Ectodermal cell (in vitro differentiated cells): ENCODE results near the gene NR6A1.

Experiments
- H3K27ac ChIP-seq: 2 replicates; pipeline ENCODE4 v1.7.0; 2013; ENCODE audit warnings: mild to moderate bottlenecking, low read depth, low read length; ENCODE audit not compliant: insufficient read depth, poor library complexity, severe bottlenecking
- H3K27me3 ChIP-seq: 2 replicates; pipeline ENCODE4 v1.7.0; 2013; ENCODE audit warnings: mild to moderate bottlenecking, low read length; ENCODE audit not compliant: insufficient read depth, control insufficient read depth, poor library complexity, severe bottlenecking
- H3K36me3 ChIP-seq: one replicate; pipeline ENCODE4 v1.7.0; 2013; ENCODE audit warnings: low read length; ENCODE audit not compliant: control insufficient read depth, insufficient read depth
- H3K4me1 ChIP-seq: one replicate; pipeline ENCODE4 v1.7.0; 2013; ENCODE audit warnings: low read length; ENCODE audit not compliant: control insufficient read depth, insufficient read depth
- H3K4me3 ChIP-seq: 2 replicates; pipeline ENCODE4 v1.7.0; 2013; ENCODE audit warnings: low read depth, low read length, control low read depth; ENCODE audit not compliant: insufficient read depth
- H3K9me3 ChIP-seq: 2 replicates; pipeline ENCODE4 v1.7.0; 2013; ENCODE audit warnings: mild to moderate bottlenecking, low read length, moderate library complexity; ENCODE audit not compliant: control insufficient read depth
- WGBS, 2 experiments: methylation state at CpG; one replicate each; pipeline ENCODE4 v1.1.7; 2013; ENCODE audit warnings: missing lambda C conversion rate in 2 of 2; 5-methylcytosine and 5-hydroxymethylcytosine counted together

NR6A1 gene

DNA sequence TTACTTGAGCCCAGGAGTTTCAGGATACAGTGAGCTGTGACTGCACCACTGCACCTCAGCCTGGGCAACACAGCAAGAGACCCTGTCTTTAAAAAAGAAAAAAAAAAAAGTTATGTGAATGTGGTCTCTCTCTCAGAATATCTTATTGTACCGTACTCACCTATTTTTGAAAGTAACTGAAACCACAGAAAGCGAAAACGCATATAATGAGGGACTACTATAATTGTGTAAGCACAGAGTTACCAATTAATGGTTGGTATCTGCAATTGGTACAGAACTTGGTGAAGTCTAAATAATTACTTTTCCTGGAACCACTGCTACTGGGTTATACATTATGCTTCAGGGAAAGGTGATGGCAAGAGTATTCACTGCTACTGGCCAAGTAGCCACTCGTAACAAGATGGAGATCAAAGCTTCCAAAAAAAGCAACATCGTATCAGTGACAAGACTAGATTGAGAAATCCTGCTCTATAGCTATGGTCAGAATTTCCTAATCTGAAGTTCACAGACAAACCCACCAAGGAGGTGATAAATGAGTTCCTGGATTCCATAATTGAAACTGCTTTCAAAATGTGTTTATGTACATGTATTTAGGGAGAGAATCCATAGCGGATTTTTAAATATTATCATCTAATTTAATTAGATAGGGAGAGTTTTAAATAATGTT is 82.7 kb downstream of the NR6A1 start:
- H3K36me3 ChIP-seq: peaks cover 5% of the 10 kb centered on the region
- H3K9me3 ChIP-seq: no peaks in the 10 kb centered on the region
- WGBS, 2 experiments: 97% methylated on average over 4 to 5 of the region's 6 CpGs
- H3K27ac ChIP-seq: no peak overlapping the region
- no peaks in the 10 kb centered on the region for H3K27me3 ChIP-seq
- H3K4me1 ChIP-seq: no peaks in the 10 kb centered on the region
- H3K4me3 ChIP-seq: no peak overlapping the region

DNA sequence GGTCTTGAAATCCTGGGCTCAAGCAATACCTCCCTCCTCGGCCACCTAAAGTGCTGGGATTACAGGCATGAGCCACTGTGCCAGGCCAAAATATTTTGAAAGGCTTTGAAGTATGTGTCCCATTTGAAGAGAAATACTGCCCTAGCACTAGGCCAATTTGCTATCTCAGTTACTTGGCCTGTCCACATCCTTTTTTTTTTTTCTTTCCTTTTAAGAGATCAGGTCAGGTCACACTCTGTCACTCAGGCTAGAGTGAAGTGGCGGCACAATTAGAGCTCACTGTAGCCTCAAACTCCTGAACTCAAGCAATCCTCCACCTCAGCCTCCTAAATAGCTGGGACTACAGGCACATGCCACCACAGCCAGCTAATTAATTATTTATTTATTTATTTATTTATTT is 84.2 kb downstream of the NR6A1 start:
- no peaks in the 10 kb centered on the region for H3K27me3 ChIP-seq
- no peaks in the 10 kb centered on the region for H3K9me3 ChIP-seq
- H3K4me3 ChIP-seq: no peak overlapping the region
- H3K4me1 ChIP-seq: no peaks in the 10 kb centered on the region
- H3K27ac ChIP-seq: no peak overlapping the region
- peaks cover 5% of the 10 kb centered on the region for H3K36me3 ChIP-seq
- 81 to 89% methylated on average over 2 of the region's 2 CpGs for WGBS, 2 experiments

DNA sequence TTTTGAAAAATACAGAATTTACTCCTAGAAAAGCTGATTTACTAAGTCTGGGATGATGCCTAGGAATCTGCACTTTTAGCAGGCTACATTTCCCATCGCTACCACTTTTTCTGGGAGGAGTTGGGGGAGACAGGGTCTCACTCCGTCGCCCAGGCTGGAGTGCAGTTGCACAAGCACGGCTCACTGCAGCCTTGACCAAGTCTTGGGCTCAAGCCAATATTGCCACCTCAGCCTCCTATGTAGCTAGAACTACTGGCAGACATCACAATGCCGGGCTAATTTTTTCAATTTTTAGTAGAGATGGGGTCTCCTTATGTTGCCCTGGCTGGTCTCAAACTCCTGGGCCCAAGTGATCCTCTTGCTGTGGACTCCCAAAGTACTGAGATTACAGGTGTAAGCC is 85.9 kb downstream of the NR6A1 start:
- Histone ChIP-seq H3K4me1 (no peaks in the 10 kb centered on the region), H3K4me3 (no peak overlapping the region), H3K9me3 (no peaks in the 10 kb centered on the region), H3K36me3 (peaks cover 5% of the 10 kb centered on the region), H3K27ac (no peak overlapping the region), H3K27me3 (no peaks in the 10 kb centered on the region)
- 88 to 89% methylated on average over 5 of the region's 5 CpGs for WGBS, 2 experiments

- 94 to 100% methylated on average over 1 of the region's 1 CpG for WGBS, 2 experiments
- no peak overlapping the region for H3K4me3 ChIP-seq
- peaks cover 5% of the 10 kb centered on the region for H3K36me3 ChIP-seq
- H3K27ac ChIP-seq: no peak overlapping the region
- H3K27me3 ChIP-seq: no peaks in the 10 kb centered on the region
- no peaks in the 10 kb centered on the region for H3K4me1 ChIP-seq
- no peaks in the 10 kb centered on the region for H3K9me3 ChIP-seq
Observed at GRCh38 chr9:124684169-124684568, 86.9 kb downstream of the NR6A1 start.

DNA sequence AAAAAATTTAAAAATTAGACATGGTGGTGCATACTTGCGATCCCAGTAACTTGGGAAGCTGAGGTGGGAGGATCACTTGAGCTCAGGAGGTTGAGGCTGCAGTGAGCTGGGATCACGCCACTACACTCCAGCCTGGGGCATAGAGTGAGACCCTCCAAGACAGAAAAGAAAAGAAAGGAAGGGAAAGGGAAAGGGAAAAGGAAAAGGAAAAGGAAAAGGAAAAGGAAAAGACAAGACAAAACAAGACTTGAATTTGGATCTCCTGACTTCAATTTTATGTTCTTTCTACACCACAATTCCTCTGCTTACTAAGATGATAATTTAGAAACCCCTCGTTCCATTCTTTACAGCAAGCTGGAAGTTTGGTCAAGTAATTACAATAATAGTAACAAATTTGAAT is 88.1 kb downstream of the NR6A1 start:
- no peaks in the 10 kb centered on the region for H3K4me1 ChIP-seq
- no peaks in the 10 kb centered on the region for H3K27me3 ChIP-seq
- WGBS, 2 experiments: 97% methylated on average over 2 to 3 of the region's 3 CpGs
- no peak overlapping the region for H3K4me3 ChIP-seq
- H3K9me3 ChIP-seq: no peaks in the 10 kb centered on the region
- H3K27ac ChIP-seq: no peak overlapping the region
- H3K36me3 ChIP-seq: peaks cover 5% of the 10 kb centered on the region

DNA sequence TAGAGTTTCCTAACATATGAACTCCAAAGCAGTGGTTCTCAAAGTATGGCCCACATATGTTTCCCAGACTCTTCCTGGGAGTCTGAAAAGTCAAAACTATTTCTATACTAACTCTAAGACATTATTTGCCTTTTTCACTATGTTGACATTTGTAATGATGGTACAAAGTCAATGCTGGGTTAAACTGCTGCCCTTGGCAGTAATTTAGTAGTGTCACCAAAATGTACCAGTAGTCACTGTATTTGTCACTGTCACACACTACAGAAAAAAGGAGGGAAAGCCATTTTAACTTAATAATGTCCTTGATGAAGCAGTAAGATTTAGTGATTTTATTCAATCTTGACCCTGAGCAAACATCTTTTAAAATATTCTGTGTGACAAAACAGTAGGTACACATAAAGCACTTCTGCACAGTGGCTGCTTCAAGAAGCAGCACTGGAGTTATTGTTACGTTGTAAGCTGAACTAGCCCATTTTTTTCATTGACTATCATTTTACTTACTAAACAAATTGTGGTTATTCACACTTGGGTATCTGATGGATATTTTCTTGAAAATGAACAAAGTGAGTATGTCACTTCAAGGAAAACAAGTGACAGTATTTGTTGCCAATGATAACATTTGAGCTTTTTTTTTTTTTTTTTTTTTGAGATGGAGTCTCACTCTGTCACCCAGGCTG is 90.3 kb downstream of the NR6A1 start:
- H3K4me1 ChIP-seq: no peaks in the 10 kb centered on the region
- H3K27ac ChIP-seq: no peak overlapping the region
- H3K9me3 ChIP-seq: no peaks in the 10 kb centered on the region
- H3K36me3 ChIP-seq: peaks cover 5% of the 10 kb centered on the region
- 100% methylated on average over 1 of the region's 1 CpG for WGBS, 2 experiments
- no peaks in the 10 kb centered on the region for H3K27me3 ChIP-seq
- H3K4me3 ChIP-seq: no peak overlapping the region

- 86 to 100% methylated on average over 1 of the region's 1 CpG for WGBS, 2 experiments
- H3K36me3 ChIP-seq: peaks cover 5% of the 10 kb centered on the region
- no peak overlapping the region for H3K27ac ChIP-seq
- no peaks in the 10 kb centered on the region for H3K4me1 ChIP-seq
- no peak overlapping the region for H3K4me3 ChIP-seq
- H3K27me3 ChIP-seq: no peaks in the 10 kb centered on the region
- H3K9me3 ChIP-seq: no peaks in the 10 kb centered on the region
Observed at GRCh38 chr9:124680049-124680448, 91.1 kb downstream of the NR6A1 start.

DNA sequence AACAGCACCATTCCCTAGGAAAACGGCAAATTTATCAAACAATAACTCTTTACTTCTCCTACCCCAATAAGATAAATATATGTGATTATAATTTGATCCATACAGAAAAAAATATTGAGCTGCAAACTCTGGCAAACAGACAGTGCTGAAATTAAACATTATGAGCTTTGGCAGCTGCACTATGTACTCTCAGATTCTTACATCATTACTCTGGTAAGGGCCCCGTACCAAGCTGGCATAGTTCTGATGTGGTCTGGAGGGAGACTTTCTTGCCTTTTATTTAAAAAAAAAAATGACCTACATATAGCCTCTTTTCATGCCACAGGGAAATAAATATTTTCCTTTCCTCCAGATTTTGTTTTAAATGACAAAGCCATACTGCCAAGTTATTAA is 95.0 kb downstream of the NR6A1 start:
- H3K27me3 ChIP-seq: no peaks in the 10 kb centered on the region
- H3K4me1 ChIP-seq: no peaks in the 10 kb centered on the region
- H3K36me3 ChIP-seq: no peaks in the 10 kb centered on the region
- no peak overlapping the region for H3K27ac ChIP-seq
- H3K4me3 ChIP-seq: no peak overlapping the region
- peaks cover 3% of the 10 kb centered on the region for H3K9me3 ChIP-seq
- 83 to 100% methylated on average over 1 of the region's 2 CpGs for WGBS, 2 experiments

DNA sequence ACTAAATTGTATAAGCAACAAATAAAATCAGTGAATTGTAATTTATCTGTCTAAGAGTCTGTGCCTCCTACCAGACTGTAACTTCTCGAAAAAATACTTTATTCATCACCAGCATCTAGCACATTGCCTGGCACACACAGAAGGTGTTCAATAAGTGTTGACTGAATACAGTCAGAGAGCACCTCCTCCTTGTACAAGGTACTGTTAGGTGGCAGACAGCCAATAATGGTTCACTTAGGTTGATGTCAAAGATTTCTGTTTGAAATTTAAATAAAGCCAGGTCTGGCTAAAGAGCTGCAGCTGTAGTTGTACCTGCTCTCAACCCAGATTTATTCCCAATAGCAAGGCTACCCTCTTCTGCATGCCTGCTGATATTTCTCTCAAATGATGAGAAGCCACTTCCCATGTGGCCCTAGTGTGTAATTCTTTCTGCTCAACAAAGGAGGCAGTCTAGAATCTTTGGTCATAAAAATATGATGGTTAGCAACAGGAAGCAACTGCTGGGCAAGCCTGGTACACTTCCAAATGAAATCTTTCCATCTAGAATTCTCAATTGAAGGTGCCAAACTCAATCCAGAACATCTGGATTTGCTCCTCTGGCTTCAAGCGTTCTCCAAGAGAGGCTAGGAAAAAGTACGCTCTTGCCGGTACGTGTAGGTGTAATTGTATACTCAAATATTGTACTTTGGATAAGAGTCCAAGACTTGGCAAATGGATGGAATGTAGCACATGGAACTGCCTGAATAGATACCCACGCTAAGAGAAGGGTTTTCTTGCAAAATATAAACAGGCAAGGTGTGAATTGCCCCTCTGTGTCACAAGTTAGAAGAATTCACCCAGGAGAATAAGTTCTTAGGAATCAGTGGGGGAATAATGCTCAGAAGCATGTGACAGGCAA is 95.6 kb downstream of the NR6A1 start:
- Histone ChIP-seq H3K9me3 (peaks cover 3% of the 10 kb centered on the region), H3K4me1 (no peaks in the 10 kb centered on the region), H3K27ac (no peak overlapping the region), H3K27me3 (no peaks in the 10 kb centered on the region), H3K36me3 (no peaks in the 10 kb centered on the region), H3K4me3 (no peak overlapping the region)
- WGBS, 2 experiments: 78 to 79% methylated on average over 6 of the region's 6 CpGs

DNA sequence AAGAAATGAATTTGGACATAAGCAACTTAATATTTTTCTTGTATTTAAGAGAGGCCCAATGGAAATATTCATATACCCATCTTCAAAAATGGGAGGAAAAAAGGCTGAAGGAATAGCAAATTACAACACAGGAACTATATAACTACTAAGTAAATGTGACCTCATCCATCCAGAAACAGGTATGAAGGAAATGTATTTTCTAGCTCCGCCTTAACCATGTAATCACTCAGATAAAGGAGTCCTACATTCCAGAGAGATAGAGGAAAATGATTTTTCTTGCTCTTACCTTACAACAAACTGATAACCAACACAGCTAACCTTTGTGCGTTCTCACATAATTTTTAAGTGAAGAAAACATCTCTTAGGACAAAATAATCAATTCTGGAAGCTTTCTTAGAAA is 96.5 kb downstream of the NR6A1 start:
- H3K4me3 ChIP-seq: no peak overlapping the region
- H3K27me3 ChIP-seq: no peaks in the 10 kb centered on the region
- H3K36me3 ChIP-seq: no peaks in the 10 kb centered on the region
- H3K4me1 ChIP-seq: no peaks in the 10 kb centered on the region
- H3K9me3 ChIP-seq: peaks cover 3% of the 10 kb centered on the region
- H3K27ac ChIP-seq: no peak overlapping the region
- 90 to 91% methylated on average over 2 of the region's 2 CpGs for WGBS, 2 experiments
